Measurements from ENCODE around the gene ZNF785. TPM values are rescaled to one million over a fixed set of nuclear protein-coding genes. Genes with fewer than 3 reads are reported as not detected.

Gene ZNF785
- total and polyA plus RNA-seq, 7 donors, result 1.3 to 5.4 (median 3.4) TPM

- no peak for TF ChIP-seq CTCF (IDR thresholded peaks at IDR 0.05)
- H3K4me3 ChIP-seq, result no peak overlapping the region
- no peaks in the 10 kb centered on the region for H3K27me3 ChIP-seq (ENCODE audit: insufficient read depth in 3 of 3, low read length in 2 of 3)
- ATAC-seq, result no peak
- H3K9me3 ChIP-seq, result no peaks in the 10 kb centered on the region
- H3K36me3 ChIP-seq (ENCODE audit: insufficient read depth in 1 of 2, low read depth in 1 of 2), result peaks cover 0 to 9% of the 10 kb centered on the region in 2 donors
- no peak overlapping the region for H3K27ac ChIP-seq
- WGBS, 3 donors, result 73 to 75% (median 74%) methylated on average over 6 of the region's 6 CpGs
- intact Hi-C loops (cut with DNase I), result no loop called here
- no peak for DNase-seq
- peaks cover 16% of the 10 kb centered on the region for H3K4me1 ChIP-seq
Observed at GRCh38 chr16:30567991-30568638, 17.4 kb downstream of the ZNF785 start.

GRCh38 chr16:30567160-30567990, 18.1 kb downstream of the ZNF785 start:
- H3K36me3 ChIP-seq (ENCODE audit: insufficient read depth in 1 of 2, low read depth in 1 of 2), result peaks cover 0 to 9% of the 10 kb centered on the region in 2 donors
- no peak for TF ChIP-seq CTCF (IDR thresholded peaks at IDR 0.05)

GRCh38 chr16:30566531-30566930, 19.0 kb downstream of the ZNF785 start:
- WGBS, 3 donors, result 89 to 91% (median 89%) methylated on average over 4 of the region's 4 CpGs
- peaks cover 0 to 9% of the 10 kb centered on the region in 2 donors for H3K36me3 ChIP-seq (ENCODE audit: insufficient read depth in 1 of 2, low read depth in 1 of 2)
- intact Hi-C loops (cut with DNase I), result no loop called here

More at GRCh38 chr16:30567160-30567990, 18.1 kb downstream of the ZNF785 start:
- Histone ChIP-seq H3K4me1 (peaks cover 11% of the 10 kb centered on the region), H3K27me3 (ENCODE audit: insufficient read depth in 3 of 3, low read length in 2 of 3) (no peaks in the 10 kb centered on the region), H3K4me3 (no peak overlapping the region), H3K27ac (no peak overlapping the region), H3K9me3 (no peaks in the 10 kb centered on the region)
- ATAC-seq (no peak), DNase-seq (no peak)
- WGBS, 3 donors, result 84 to 87% (median 86%) methylated on average over 14 of the region's 14 CpGs
- intact Hi-C loops (cut with DNase I), result no loop called here

GRCh38 chr16:30565984-30566383, 19.5 kb downstream of the ZNF785 start:
- intact Hi-C loops (cut with DNase I), result no loop called here
- no peaks in the 10 kb centered on the region for H3K9me3 ChIP-seq
- no peak overlapping the region for H3K4me3 ChIP-seq
- no peak for ATAC-seq
- WGBS, 3 donors, result 55 to 61% (median 60%) methylated on average over 8 of the region's 8 CpGs
- no peak for TF ChIP-seq CTCF (IDR thresholded peaks at IDR 0.05)
- H3K4me1 ChIP-seq, result peaks cover 9% of the 10 kb centered on the region
- no peak overlapping the region for H3K27ac ChIP-seq
- no peak for DNase-seq
- H3K36me3 ChIP-seq (ENCODE audit: insufficient read depth in 1 of 2, low read depth in 1 of 2), result peaks cover 0 to 9% of the 10 kb centered on the region in 2 donors
- H3K27me3 ChIP-seq (ENCODE audit: insufficient read depth in 3 of 3, low read length in 2 of 3), result no peaks in the 10 kb centered on the region

More at GRCh38 chr16:30566531-30566930, 19.0 kb downstream of the ZNF785 start:
- no peaks in the 10 kb centered on the region for H3K9me3 ChIP-seq
- no peak overlapping the region for H3K27ac ChIP-seq
- no peaks in the 10 kb centered on the region for H3K27me3 ChIP-seq (ENCODE audit: insufficient read depth in 3 of 3, low read length in 2 of 3)
- no peak for ATAC-seq
- no peak for TF ChIP-seq CTCF (IDR thresholded peaks at IDR 0.05)
- peaks cover 9% of the 10 kb centered on the region for H3K4me1 ChIP-seq
- no peak overlapping the region for H3K4me3 ChIP-seq
- DNase-seq, result no peak

Data from psoas muscle (tissue), 8 donors.